ENCODE data around the gene ILF2.

GRCh38 chr1:153631047-153632022, 39.5 kb downstream of the ILF2 start:
- TF ChIP-seq CTCF (IDR thresholded peaks at IDR 0.05) (no peak), POLR2A (IDR thresholded peaks at IDR 0.05) (no peak)

Data from thyroid gland (tissue), 4 donors.